SU-DHL-6 (cell line): ENCODE results near the gene CDC20B.

Experiments
- H2AFZ ChIP-seq: fragments of 200-600 bp; sonication (generic); 2 replicates; pipeline ENCODE4 v1.6.1; 2014; ENCODE audit warnings: low read depth, mild to moderate bottlenecking, moderate library complexity, mixed read lengths, antibody characterized with exemption, low read length; ENCODE audit not compliant: severe bottlenecking
- H3F3A ChIP-seq: fragments of 200-600 bp; shearing (Covaris generic); 2 replicates; pipeline ENCODE4 v1.6.0; 2016; ENCODE audit warnings: antibody characterized with exemption, mild to moderate bottlenecking; ENCODE audit not compliant: insufficient read depth
- H3K27ac ChIP-seq: fragments of 200-600 bp; sonication (generic); 2 replicates; pipeline ENCODE4 v1.5.1; 2016; ENCODE audit warnings: low read depth, mild to moderate bottlenecking, low read length, moderate library complexity, mixed read lengths
- H3K27me3 ChIP-seq: fragments of 200-600 bp; sonication (generic), shearing (Covaris generic); 2 replicates; pipeline ENCODE4 v1.6.0; 2014; ENCODE audit warnings: mild to moderate bottlenecking, low read length
- H3K36me3 ChIP-seq: fragments of 200-600 bp; sonication (generic); 2 replicates; pipeline ENCODE4 v1.6.1; 2014; ENCODE audit warnings: mild to moderate bottlenecking, low read length, mixed read lengths
- H3K4me2 ChIP-seq: fragments of 300-600, 200-600 bp; shearing (Covaris generic), sonication (generic); 2 replicates; pipeline ENCODE4 v1.6.0; 2014; ENCODE audit warnings: low read length, low read depth, mild to moderate bottlenecking; ENCODE audit not compliant: poor library complexity, severe bottlenecking
- H3K4me3 ChIP-seq: fragments of 200-600 bp; sonication (generic); 2 replicates; pipeline ENCODE4 v1.5.1; 2014; ENCODE audit warnings: antibody characterized with exemption, low read length, mild to moderate bottlenecking, mixed read lengths; ENCODE audit not compliant: insufficient read depth, poor library complexity, severe bottlenecking
- H3K79me2 ChIP-seq: fragments of 200-600 bp; sonication (generic); 2 replicates; pipeline ENCODE4 v1.6.1; 2014; ENCODE audit warnings: mild to moderate bottlenecking, low read length, moderate library complexity; ENCODE audit not compliant: insufficient read depth
- H3K9ac ChIP-seq: fragments of 200-600 bp; sonication (generic); 2 replicates; pipeline ENCODE4 v1.7.0; 2014; ENCODE audit warnings: mild to moderate bottlenecking, low read length
- H3K9me2 ChIP-seq: fragments of 200-600 bp; sonication (generic); replicated peaks from 2 replicates; pipeline ENCODE4 v1.6.1; 2014; ENCODE audit warnings: low read length; ENCODE audit not compliant: insufficient read depth
- H3K9me3 ChIP-seq: fragments of 200-600 bp; sonication (generic); 2 replicates; pipeline ENCODE4 v1.6.1; 2014; ENCODE audit warnings: low read length, mixed read lengths; ENCODE audit not compliant: insufficient read depth
- H4K20me1 ChIP-seq: fragments of 200-600 bp; sonication (generic); 2 replicates; pipeline ENCODE4 v1.6.1; 2014; ENCODE audit warnings: low read depth, mild to moderate bottlenecking, antibody characterized with exemption, low read length, moderate library complexity, mixed read lengths
- EZH2phosphoT487 ChIP-seq: fragments of 200-600 bp; sonication (generic), shearing (Covaris generic); conservative IDR thresholded peaks from 2 replicates; pipeline ENCODE4 v1.6.1; 2018; ENCODE audit warnings: mild to moderate bottlenecking, antibody characterized with exemption, low read length, moderate library complexity, mixed read lengths
- TF ChIP-seq, protein P1 (sequence below): fragments of 200-600 bp; sonication (generic); IDR thresholded peaks from one replicate; pipeline ENCODE4 v1.5.1; 2017; ENCODE audit warnings: antibody characterized with exemption, mild to moderate bottlenecking, low read length, moderate library complexity; ENCODE audit not compliant: insufficient read depth, poor library complexity, severe bottlenecking

CDC20B gene

GRCh38 chr5:55143624-55144023, 29.4 kb downstream of the CDC20B start:
- Histone ChIP-seq H3K79me2 (no peaks in the 10 kb centered on the region), H3K36me3 (no peaks in the 10 kb centered on the region), H3K27ac (no peak overlapping the region), H3K9me2 (no peaks in the 10 kb centered on the region), H3K9me3 (no peaks in the 10 kb centered on the region), H4K20me1 (no peaks in the 10 kb centered on the region), H3F3A (no peaks in the 10 kb centered on the region), H3K9ac (no peak overlapping the region), H3K4me3 (no peak overlapping the region), H3K27me3 (0 out of 2 replicates have a peak, but pooled peaks cover 3% of the 10 kb centered on the region), H3K4me2 (no peak overlapping the region), H2AFZ (no peak overlapping the region)
- TF ChIP-seq EZH2phosphoT487: no peak

- no peaks in the 10 kb centered on the region for H3K36me3 ChIP-seq
- H3K27ac ChIP-seq: no peak overlapping the region
- no peaks in the 10 kb centered on the region for H3K79me2 ChIP-seq
Measured at GRCh38 chr5:55141945-55142690, 30.9 kb downstream of the CDC20B start.

DNA sequence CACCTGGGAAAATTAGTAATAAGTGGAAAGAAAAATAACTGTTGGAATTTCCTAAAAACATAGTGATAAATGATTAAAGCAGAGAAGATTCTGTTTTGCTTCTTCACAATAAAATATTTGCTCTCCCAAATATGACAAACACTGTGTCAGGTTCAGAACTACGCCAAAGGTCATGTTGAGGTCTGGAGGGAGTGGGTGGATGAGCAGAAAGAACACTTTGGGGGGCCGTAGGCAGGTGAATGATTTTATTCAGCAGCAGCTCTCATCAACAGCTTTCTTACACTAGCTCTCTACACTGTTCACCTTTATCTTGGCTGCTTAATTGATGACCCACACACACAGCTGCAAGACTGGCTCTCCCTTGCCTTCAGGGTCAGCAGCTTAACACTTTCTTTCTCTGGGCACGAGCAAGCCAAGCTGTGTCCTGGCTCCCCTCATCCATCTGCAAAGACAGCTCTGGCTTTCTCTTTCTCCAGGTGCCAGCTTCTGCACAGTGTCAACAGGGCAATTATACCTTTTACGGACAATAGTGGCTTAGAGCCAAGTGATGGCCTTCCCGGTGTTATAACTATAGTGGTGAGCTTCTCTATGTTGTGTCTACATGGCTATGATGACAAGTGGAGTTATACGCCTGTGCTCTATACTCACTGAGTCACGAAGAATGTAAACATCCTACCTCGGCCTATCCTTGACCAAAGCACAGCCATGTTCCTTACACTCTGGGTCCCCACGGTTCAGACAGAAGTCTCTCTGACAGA, 31.9 kb downstream of the CDC20B start:
- Histone ChIP-seq H3K4me2 (no peak overlapping the region), H2AFZ (no peak overlapping the region), H3K9me3 (no peaks in the 10 kb centered on the region), H3K27me3 (0 out of 2 replicates have a peak, but pooled peaks cover 3% of the 10 kb centered on the region), H3K27ac (no peak overlapping the region), H3K36me3 (no peaks in the 10 kb centered on the region), H3F3A (no peaks in the 10 kb centered on the region), H3K79me2 (no peaks in the 10 kb centered on the region), H4K20me1 (no peaks in the 10 kb centered on the region), H3K4me3 (no peak overlapping the region), H3K9ac (no peak overlapping the region), H3K9me2 (no peaks in the 10 kb centered on the region)
- no peak for TF ChIP-seq EZH2phosphoT487
- TF ChIP-seq, protein P1, sequence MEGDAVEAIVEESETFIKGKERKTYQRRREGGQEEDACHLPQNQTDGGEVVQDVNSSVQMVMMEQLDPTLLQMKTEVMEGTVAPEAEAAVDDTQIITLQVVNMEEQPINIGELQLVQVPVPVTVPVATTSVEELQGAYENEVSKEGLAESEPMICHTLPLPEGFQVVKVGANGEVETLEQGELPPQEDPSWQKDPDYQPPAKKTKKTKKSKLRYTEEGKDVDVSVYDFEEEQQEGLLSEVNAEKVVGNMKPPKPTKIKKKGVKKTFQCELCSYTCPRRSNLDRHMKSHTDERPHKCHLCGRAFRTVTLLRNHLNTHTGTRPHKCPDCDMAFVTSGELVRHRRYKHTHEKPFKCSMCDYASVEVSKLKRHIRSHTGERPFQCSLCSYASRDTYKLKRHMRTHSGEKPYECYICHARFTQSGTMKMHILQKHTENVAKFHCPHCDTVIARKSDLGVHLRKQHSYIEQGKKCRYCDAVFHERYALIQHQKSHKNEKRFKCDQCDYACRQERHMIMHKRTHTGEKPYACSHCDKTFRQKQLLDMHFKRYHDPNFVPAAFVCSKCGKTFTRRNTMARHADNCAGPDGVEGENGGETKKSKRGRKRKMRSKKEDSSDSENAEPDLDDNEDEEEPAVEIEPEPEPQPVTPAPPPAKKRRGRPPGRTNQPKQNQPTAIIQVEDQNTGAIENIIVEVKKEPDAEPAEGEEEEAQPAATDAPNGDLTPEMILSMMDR: no peak

More at GRCh38 chr5:55141945-55142690, 30.9 kb downstream of the CDC20B start:
- no peak overlapping the region for H2AFZ ChIP-seq
- no peak overlapping the region for H3K4me3 ChIP-seq
- H4K20me1 ChIP-seq: no peaks in the 10 kb centered on the region
- no peaks in the 10 kb centered on the region for H3K9me3 ChIP-seq
- no peaks in the 10 kb centered on the region for H3F3A ChIP-seq
- no peak overlapping the region for H3K9ac ChIP-seq
- 0 out of 2 replicates have a peak, but pooled peaks cover 3% of the 10 kb centered on the region for H3K27me3 ChIP-seq
- TF ChIP-seq, protein P1: no peak
- no peak for TF ChIP-seq EZH2phosphoT487
- H3K9me2 ChIP-seq: no peaks in the 10 kb centered on the region
- H3K4me2 ChIP-seq: no peak overlapping the region
